IMR-90 (cell line): ENCODE results near the gene DCTN1. TPM values are rescaled to one million over a fixed set of nuclear protein-coding genes. Genes with fewer than 3 reads are reported as not detected.

Source experiments
- ATAC-seq: fragments of 200-7000 bp; cut with Tn5 transposase; 2 replicates; pipeline ENCODE4 v1.9.1; 2020; ENCODE audit warnings: low read depth, mild to moderate bottlenecking, moderate library complexity
- BruUV-seq: library from RNA; stranded (reverse); fragments of 400-500 nt; replicated peaks from 2 replicates; lab custom pipeline; 2021; lab: Mats Ljungman, UMichigan
- CTCF ChIA-PET: fragments of 300-600 bp; formaldehyde crosslinking; extraction: SDS; loops from one replicate; lab custom pipeline; 2021; ENCODE audit warnings: antibody characterized with exemption; lab: Yijun Ruan, JAX
- POLR2A ChIA-PET: fragments of 300-600 bp; sonication (Branson Sonifier 250); formaldehyde crosslinking; loops from one replicate; lab custom pipeline; 2022; ENCODE audit warnings: antibody characterized with exemption; ENCODE audit not compliant: unreplicated experiment; lab: Charles Lee
- DNase-seq: peaks from one replicate; pipeline ENCODE4 v3.0.0; 2013
- H2AFZ ChIP-seq: replicated peaks from 2 replicates; pipeline ENCODE3; 2013; ENCODE audit warnings: low read length, mild to moderate bottlenecking; ENCODE audit not compliant: poor library complexity
- H2AK5ac ChIP-seq: 2 replicates; pipeline ENCODE4 v1.6.1; 2013; ENCODE audit warnings: low read depth, low read length, inconsistent platforms
- H2AK9ac ChIP-seq: replicated peaks from 2 replicates; pipeline ENCODE3; 2013; ENCODE audit warnings: mild to moderate bottlenecking, low read depth, low read length, moderate library complexity; ENCODE audit not compliant: poor library complexity
- H2BK120ac ChIP-seq: 2 replicates; pipeline ENCODE4 v1.6.1; 2013; ENCODE audit warnings: low read depth, low read length, inconsistent platforms
- H2BK15ac ChIP-seq: 3 replicates; pipeline ENCODE4 v1.6.1; 2013; ENCODE audit warnings: low read depth, low read length, inconsistent platforms
- H2BK20ac ChIP-seq: 2 replicates; pipeline ENCODE4 v1.6.1; 2013; ENCODE audit warnings: low read depth, mild to moderate bottlenecking, inconsistent platforms, low read length, moderate library complexity
- H2BK5ac ChIP-seq: 2 replicates; pipeline ENCODE4 v1.6.1; 2013; ENCODE audit warnings: mild to moderate bottlenecking, low read depth, low read length, inconsistent platforms; ENCODE audit not compliant: poor library complexity, severe bottlenecking
- H3K14ac ChIP-seq: replicated peaks from 2 replicates; pipeline ENCODE4 v1.6.1; 2013; ENCODE audit warnings: low read depth, low read length, inconsistent platforms
- H3K18ac ChIP-seq: 2 replicates; pipeline ENCODE4 v1.6.1; 2013; ENCODE audit warnings: low read depth, low read length, control low read depth
- H3K23ac ChIP-seq: 2 replicates; pipeline ENCODE4 v1.6.1; 2013; ENCODE audit warnings: low read depth, low read length, inconsistent platforms
- H3K27ac ChIP-seq: 2 replicates; pipeline ENCODE4 v1.5.1; 2013; ENCODE audit warnings: mild to moderate bottlenecking, control low read depth, low read length; ENCODE audit not compliant: insufficient read depth
- H3K27me3 ChIP-seq: 2 replicates; pipeline ENCODE4 v1.6.1; 2013; ENCODE audit warnings: low read length; ENCODE audit not compliant: control insufficient read depth, insufficient read depth
- H3K36me3 ChIP-seq: 2 replicates; pipeline ENCODE4 v1.6.1; 2013; ENCODE audit warnings: low read length, mixed read lengths; ENCODE audit not compliant: control insufficient read depth, insufficient read depth
- H3K4ac ChIP-seq: 2 replicates; pipeline ENCODE4 v1.6.1; 2013; ENCODE audit warnings: low read depth, low read length, inconsistent platforms
- H3K4me1 ChIP-seq: 2 replicates; pipeline ENCODE4 v1.6.1; 2013; ENCODE audit warnings: low read length, mixed read lengths; ENCODE audit not compliant: control insufficient read depth, insufficient read depth
- H3K4me2 ChIP-seq: 2 replicates; pipeline ENCODE4 v1.6.1; 2013; ENCODE audit warnings: low read depth, mild to moderate bottlenecking, control low read depth, low read length, moderate library complexity
- H3K4me3 ChIP-seq: 2 replicates; pipeline ENCODE4 v1.5.1; 2013; ENCODE audit warnings: low read depth, mild to moderate bottlenecking, control low read depth, low read length, moderate library complexity; ENCODE audit not compliant: insufficient read depth
- H3K56ac ChIP-seq: 2 replicates; pipeline ENCODE4 v1.6.1; 2013; ENCODE audit warnings: low read length, inconsistent platforms; ENCODE audit not compliant: insufficient read depth; ENCODE audit errors: extremely low read depth
- H3K79me1 ChIP-seq, 2 experiments: 2 replicates each; pipeline ENCODE4 v1.6.1; 2013; ENCODE audit warnings: low read length in 2 of 2, inconsistent platforms in 1 of 2, low read depth in 1 of 2
- H3K9ac ChIP-seq: 2 replicates; pipeline ENCODE4 v1.6.1; 2013; ENCODE audit warnings: low read depth, low read length, control low read depth
- H3K9me1 ChIP-seq: 2 replicates; pipeline ENCODE4 v1.6.1; 2013; ENCODE audit warnings: low read length, inconsistent platforms; ENCODE audit not compliant: insufficient read depth
- H3K9me3 ChIP-seq: 2 replicates; pipeline ENCODE4 v1.6.1; 2013; ENCODE audit warnings: low read length; ENCODE audit not compliant: control insufficient read depth, insufficient read depth
- H4K20me1 ChIP-seq: 2 replicates; pipeline ENCODE4 v1.6.1; 2013; ENCODE audit warnings: low read length, inconsistent platforms; ENCODE audit not compliant: insufficient read depth
- H4K5ac ChIP-seq: 2 replicates; pipeline ENCODE4 v1.6.1; 2013; ENCODE audit warnings: mild to moderate bottlenecking, low read depth, low read length, control low read depth
- H4K8ac ChIP-seq, 2 experiments: 2 replicates each; pipeline ENCODE4 v1.6.1; 2013; ENCODE audit warnings: low read depth in 2 of 2, low read length in 2 of 2, control low read depth in 1 of 2, inconsistent platforms in 1 of 2
- H4K91ac ChIP-seq: 2 replicates; pipeline ENCODE4 v1.6.1; 2013; ENCODE audit warnings: low read depth, low read length, inconsistent platforms; ENCODE audit not compliant: insufficient read depth
- BHLHE40 ChIP-seq: fragments of 150-350 bp; IDR thresholded peaks from 2 replicates; pipeline ENCODE4 v1.6.1; 2016; ENCODE audit warnings: mild to moderate bottlenecking, low read depth, low read length
- CEBPB ChIP-seq: IDR thresholded peaks from 2 replicates; pipeline ENCODE4 v1.6.1; 2012; ENCODE audit warnings: low read depth, low read length, improper control_type of control experiment
- CHD1 ChIP-seq: IDR thresholded peaks from 2 replicates; pipeline ENCODE4 v1.6.1; 2012; ENCODE audit warnings: low read depth, low read length, improper control_type of control experiment
- CTCF ChIP-seq: conservative IDR thresholded peaks from 2 replicates; pipeline ENCODE4 v1.5.1; 2012; ENCODE audit warnings: mild to moderate bottlenecking, low read depth, low read length, improper control_type of control experiment
- MAFK ChIP-seq: IDR thresholded peaks from 2 replicates; pipeline ENCODE4 v1.6.1; 2012; ENCODE audit warnings: low read depth, low read length, improper control_type of control experiment
- MAZ ChIP-seq: IDR thresholded peaks from 2 replicates; pipeline ENCODE4 v1.6.1; 2012; ENCODE audit warnings: low read depth, mild to moderate bottlenecking, low read length, improper control_type of control experiment, moderate library complexity, borderline replicate concordance
- MXI1 ChIP-seq: IDR thresholded peaks from 2 replicates; pipeline ENCODE4 v1.6.1; 2012; ENCODE audit warnings: low read depth, mild to moderate bottlenecking, low read length, moderate library complexity, borderline replicate concordance
- NFE2L2 ChIP-seq: fragments of 150-350 bp; IDR thresholded peaks from 2 replicates; pipeline ENCODE4 v1.6.1; 2016; ENCODE audit warnings: low read depth, mild to moderate bottlenecking, low read length
- POLR2A ChIP-seq: IDR thresholded peaks from 2 replicates; pipeline ENCODE4 v1.6.1; 2012; ENCODE audit warnings: mild to moderate bottlenecking, low read depth, low read length
- RCOR1 ChIP-seq: IDR thresholded peaks from 2 replicates; pipeline ENCODE4 v1.6.1; 2012; ENCODE audit warnings: mild to moderate bottlenecking, low read length, improper control_type of control experiment; ENCODE audit not compliant: insufficient replicate concordance
- RFX5 ChIP-seq: IDR thresholded peaks from 2 replicates; pipeline ENCODE4 v1.8.0; 2012; ENCODE audit warnings: low read depth, mild to moderate bottlenecking, low read length, moderate library complexity
- SMC3 ChIP-seq: fragments of 150-350 bp; IDR thresholded peaks from 2 replicates; pipeline ENCODE4 v1.6.1; 2016; ENCODE audit warnings: low read depth, mild to moderate bottlenecking, antibody characterized with exemption, low read length, moderate library complexity
- USF2 ChIP-seq: fragments of 150-350 bp; IDR thresholded peaks from 2 replicates; pipeline ENCODE4 v1.6.1; 2017; ENCODE audit warnings: mild to moderate bottlenecking, antibody characterized with exemption, low read length, low read depth
- WGBS, 2 experiments: methylation state at CpG; one replicate each; pipeline versions ENCODE4 v1.1.5 to v1.1.7; 2013; ENCODE audit warnings: missing lambda C conversion rate in 2 of 2; ENCODE audit not compliant: insufficient read length in 1 of 2; ENCODE audit errors: extremely low coverage in 2 of 2; 5-methylcytosine and 5-hydroxymethylcytosine counted together
- dilution Hi-C: fragments of 300-500 bp; cut with HindIII; formaldehyde crosslinking; loops from one replicate; pipeline ENCODE4 v1.14.3; 2018; ENCODE audit warnings: low sequenced_read_pairs; ENCODE audit not compliant: unreplicated experiment
- in situ Hi-C: fragments of 300-500 bp; cut with MboI; formaldehyde crosslinking; loops from 3 replicates; pipeline ENCODE4 v1.14.3; 2019; ENCODE audit warnings: low sequenced_read_pairs, inconsistent platforms, mixed read lengths
- intact Hi-C: fragments of 100-400 bp; cut with micrococcal nuclease; formaldehyde crosslinking; loops from 2 replicates; pipeline ENCODE4 v1.10.0; 2022
- polyA plus RNA-seq, 3 experiments: library from polyadenylated mRNA; depleted of rRNA; stranded (reverse); fragments of >200 nt; gene quantifications; 2 replicates each; pipeline ENCODE4 v1.2.3, GENCODE V29; 2012; ENCODE audit warnings: low replicate concordance in 1 of 3
- total RNA-seq: library from RNA; depleted of rRNA; stranded (reverse); fragments of >200 nt; gene quantifications from 2 replicates; pipeline ENCODE4 v1.2.3, GENCODE V29; 2012

DCTN1 gene
- total and polyA plus RNA-seq, 2 of the 4 experiments (the other 2 are of a cell fraction), result 136 to 204 TPM

GRCh38 chr2:74424139-74424992 is 44.3 kb upstream of the DCTN1 start:
- TF ChIP-seq MXI1, result no peak
- TF ChIP-seq POLR2A, result no peak
- no peak for TF ChIP-seq RCOR1
- no peak for TF ChIP-seq BHLHE40
- TF ChIP-seq NFE2L2, result no peak
- no peak for TF ChIP-seq SMC3
- TF ChIP-seq CHD1, result no peak
- no peak for TF ChIP-seq RFX5
- no peak for TF ChIP-seq MAFK
- no peak for TF ChIP-seq USF2
- no peak for TF ChIP-seq CEBPB
- no peak for TF ChIP-seq MAZ
- no peak for TF ChIP-seq CTCF
- H3K9me1 ChIP-seq, result peaks cover 7% of the 10 kb centered on the region
- H2AK9ac ChIP-seq, result no peak overlapping the region
- DNase-seq, result no peak
- no peak overlapping the region for H2BK5ac ChIP-seq
- no peak overlapping the region for H3K14ac ChIP-seq
- H3K18ac ChIP-seq, result no peak overlapping the region
- H3K56ac ChIP-seq, result no peak overlapping the region
- no peak overlapping the region for H2BK20ac ChIP-seq
- H4K5ac ChIP-seq, result no peak overlapping the region
- no peaks in the 10 kb centered on the region for H3K27me3 ChIP-seq
- no peak overlapping the region for H3K4ac ChIP-seq
- dilution Hi-C loops (no loop called here), in situ Hi-C loops (no loop called here), intact Hi-C loops (no loop called here)
- H2BK120ac ChIP-seq, result no peak overlapping the region
- H3K4me2 ChIP-seq, result no peak overlapping the region
- H2BK15ac ChIP-seq, result no peak overlapping the region
- ChIA-PET CTCF (no interaction called here), POLR2A (no interaction called here)
- BruUV-seq, result no TSS peak
- H4K20me1 ChIP-seq, result 0 out of 2 replicates have a peak, but pooled peaks cover 3% of the 10 kb centered on the region
- H4K8ac ChIP-seq, result no peak overlapping the region
- H3K36me3 ChIP-seq, result peaks cover 42% of the 10 kb centered on the region
- peaks cover 2 to 8% of the 10 kb centered on the region in 2 experiments; a peak in 2 of 4 replicates for H3K79me1 ChIP-seq
- H3K4me3 ChIP-seq, result no peak overlapping the region
- H3K23ac ChIP-seq, result no peak overlapping the region
- no peak overlapping the region for H3K9ac ChIP-seq
- H2AFZ ChIP-seq, result no peak overlapping the region
- no peak for ATAC-seq
- 83% methylated on average over 2 of the region's 5 CpGs; no CpG with 5 or more reads in 1 of the 2 experiments for WGBS, 2 experiments
- H3K4me1 ChIP-seq, result peaks cover 3% of the 10 kb centered on the region
- H3K9me3 ChIP-seq, result no peaks in the 10 kb centered on the region
- H2AK5ac ChIP-seq, result no peak overlapping the region
- H3K27ac ChIP-seq, result no peak overlapping the region
- H4K91ac ChIP-seq, result no peak overlapping the region
